ENCODE results near the gene CTNNB1.

Gene CTNNB1

DNA sequence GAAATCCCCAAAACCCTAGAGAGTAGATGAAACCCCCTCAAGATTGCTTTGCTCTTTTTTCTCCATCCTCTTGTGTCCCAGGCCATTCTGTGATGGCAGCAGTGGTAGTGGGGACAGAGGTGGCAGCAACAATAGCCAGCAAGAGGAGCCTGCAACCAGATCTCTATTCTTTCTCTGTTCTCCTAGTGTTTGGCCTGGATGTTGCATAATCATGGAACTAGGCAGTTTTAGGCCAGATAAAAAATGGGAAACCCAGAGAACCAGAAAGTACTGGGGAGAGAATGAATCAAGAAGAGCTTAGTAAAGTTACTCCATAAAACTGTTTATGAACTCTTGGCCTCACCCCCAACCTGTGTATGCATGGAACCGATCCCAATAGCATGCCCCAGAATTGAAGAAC is 52.3 kb downstream of the CTNNB1 start:
- Histone ChIP-seq H3K4me1 (ENCODE audit: insufficient read depth, low read length, severe bottlenecking) (no peaks in the 10 kb centered on the region), H3K27me3 (ENCODE audit: insufficient read depth, low read length) (no peaks in the 10 kb centered on the region), H3F3A (ENCODE audit: insufficient read depth, low read length) (no peaks in the 10 kb centered on the region), H3K79me2 (ENCODE audit: insufficient read depth, low read length) (no peaks in the 10 kb centered on the region), H4K20me1 (ENCODE audit: insufficient read depth, low read length) (no peaks in the 10 kb centered on the region), H3K4me2 (ENCODE audit: low read length) (no peak overlapping the region), H3K4me3 (ENCODE audit: low read depth, low read length, poor library complexity, severe bottlenecking) (no peak overlapping the region), H2AFZ (ENCODE audit: low read length) (no peak overlapping the region), H3K36me3 (ENCODE audit: insufficient read depth, low read length) (no peaks in the 10 kb centered on the region), H3K9ac (ENCODE audit: low read length) (no peak overlapping the region), H3K27ac (ENCODE audit: low read depth, low read length, poor library complexity, severe bottlenecking) (no peak overlapping the region), H3K9me3 (ENCODE audit: low read length) (no peaks in the 10 kb centered on the region), H3K9me2 (ENCODE audit: low read depth, low read length) (no peaks in the 10 kb centered on the region)
- TF ChIP-seq EZH2 (IDR thresholded peaks at IDR 0.05; ENCODE audit: borderline replicate concordance, low read length) (no peak), CTCF (IDR thresholded peaks at IDR 0.05; ENCODE audit: low read length) (no peak)

GRCh38 chr3:41258239-41258800 is 59.0 kb downstream of the CTNNB1 start:
- Histone ChIP-seq H3K4me1 (ENCODE audit: insufficient read depth, low read length, severe bottlenecking) (no peaks in the 10 kb centered on the region), H3F3A (ENCODE audit: insufficient read depth, low read length) (no peaks in the 10 kb centered on the region), H3K9ac (ENCODE audit: low read length) (no peak overlapping the region), H4K20me1 (ENCODE audit: insufficient read depth, low read length) (no peaks in the 10 kb centered on the region), H3K9me3 (ENCODE audit: low read length) (no peaks in the 10 kb centered on the region), H3K4me2 (ENCODE audit: low read length) (no peak overlapping the region), H3K79me2 (ENCODE audit: insufficient read depth, low read length) (no peaks in the 10 kb centered on the region), H3K27me3 (ENCODE audit: insufficient read depth, low read length) (no peaks in the 10 kb centered on the region), H3K36me3 (ENCODE audit: insufficient read depth, low read length) (no peaks in the 10 kb centered on the region), H3K9me2 (ENCODE audit: low read depth, low read length) (no peaks in the 10 kb centered on the region), H2AFZ (ENCODE audit: low read length) (no peak overlapping the region), H3K4me3 (ENCODE audit: low read depth, low read length, poor library complexity, severe bottlenecking) (no peak overlapping the region), H3K27ac (ENCODE audit: low read depth, low read length, poor library complexity, severe bottlenecking) (no peak overlapping the region)
- TF ChIP-seq EZH2 (IDR thresholded peaks at IDR 0.05; ENCODE audit: borderline replicate concordance, low read length) = no peak
- no peak for TF ChIP-seq CTCF (IDR thresholded peaks at IDR 0.05; ENCODE audit: low read length)

- H3K27ac ChIP-seq (ENCODE audit: low read depth, low read length, poor library complexity, severe bottlenecking) = no peak overlapping the region
- H3K27me3 ChIP-seq (ENCODE audit: insufficient read depth, low read length) = no peaks in the 10 kb centered on the region
- no peaks in the 10 kb centered on the region for H4K20me1 ChIP-seq (ENCODE audit: insufficient read depth, low read length)
- H2AFZ ChIP-seq (ENCODE audit: low read length) = no peak overlapping the region
- H3K9me3 ChIP-seq (ENCODE audit: low read length) = no peaks in the 10 kb centered on the region
- no peak overlapping the region for H3K9ac ChIP-seq (ENCODE audit: low read length)
- TF ChIP-seq CTCF (IDR thresholded peaks at IDR 0.05; ENCODE audit: low read length) (no peak), EZH2 (IDR thresholded peaks at IDR 0.05; ENCODE audit: borderline replicate concordance, low read length) (no peak)
- H3K36me3 ChIP-seq (ENCODE audit: insufficient read depth, low read length) = no peaks in the 10 kb centered on the region
- H3K4me2 ChIP-seq (ENCODE audit: low read length) = no peak overlapping the region
- no peaks in the 10 kb centered on the region for H3F3A ChIP-seq (ENCODE audit: insufficient read depth, low read length)
- no peaks in the 10 kb centered on the region for H3K79me2 ChIP-seq (ENCODE audit: insufficient read depth, low read length)
- H3K9me2 ChIP-seq (ENCODE audit: low read depth, low read length) = no peaks in the 10 kb centered on the region
- H3K4me1 ChIP-seq (ENCODE audit: insufficient read depth, low read length, severe bottlenecking) = no peaks in the 10 kb centered on the region
- no peak overlapping the region for H3K4me3 ChIP-seq (ENCODE audit: low read depth, low read length, poor library complexity, severe bottlenecking)
These were observed 60.3 kb downstream of the CTNNB1 start for GRCh38 chr3:41259449-41260062.
